PC-9 (cell line): Measurements from ENCODE around the gene IMPDH2. TPM values are rescaled to one million over a fixed set of nuclear protein-coding genes. Genes with fewer than 3 reads are reported as not detected.

ENCODE experiments used
- BruUV-seq: library from RNA; stranded (reverse); fragments of 400-500 nt; replicated peaks from 2 replicates; lab custom pipeline; 2021; lab: Mats Ljungman, UMichigan
- CTCF ChIA-PET: fragments of 300-600 bp; sonication (Branson Sonifier 250); formaldehyde crosslinking; loops from one replicate; lab custom pipeline; 2022; ENCODE audit warnings: antibody characterized with exemption; lab: Charles Lee
- POLR2A ChIA-PET: fragments of 300-600 bp; sonication (Branson Sonifier 250); formaldehyde crosslinking; loops from one replicate; lab custom pipeline; 2022; ENCODE audit warnings: antibody characterized with exemption; ENCODE audit not compliant: unreplicated experiment; lab: Charles Lee
- DNase-seq, 2 experiments: peaks; one replicate each; pipeline versions ENCODE4 v3.0.0 to v3.0.0-alpha.2; 2015 to 2022; ENCODE audit warnings: mixed read lengths in 1 of 2
- H2AFZ ChIP-seq: fragments of 200-600 bp; sonication (generic); 2 replicates; pipeline ENCODE4 v1.8.1; 2017; ENCODE audit warnings: antibody characterized with exemption
- H3F3A ChIP-seq: fragments of 200-600 bp; sonication (generic); 2 replicates; pipeline ENCODE4 v1.8.1; 2017; ENCODE audit warnings: antibody characterized with exemption, mild to moderate bottlenecking, low read depth; ENCODE audit not compliant: insufficient read depth
- H3K27ac ChIP-seq: fragments of 200-600 bp; sonication (generic); 2 replicates; pipeline ENCODE4 v1.6.1; 2016; ENCODE audit warnings: mixed run types
- H3K27me3 ChIP-seq: fragments of 200-600 bp; sonication (generic); 2 replicates; pipeline ENCODE4 v1.6.1; 2016; ENCODE audit warnings: low read depth, mixed run types; ENCODE audit not compliant: insufficient read depth
- H3K36me3 ChIP-seq: fragments of 200-600 bp; sonication (generic); 2 replicates; pipeline ENCODE4 v1.6.1; 2016; ENCODE audit warnings: low read depth, mixed run types
- H3K4me1 ChIP-seq: fragments of 200-600 bp; sonication (generic); replicated peaks from 2 replicates; pipeline ENCODE4 v1.6.1; 2016; ENCODE audit warnings: mixed run types; ENCODE audit not compliant: insufficient read depth
- H3K4me2 ChIP-seq: fragments of 200-600 bp; sonication (generic); 2 replicates; pipeline ENCODE4 v1.6.1; 2017; ENCODE audit warnings: mixed run types
- H3K4me3 ChIP-seq: fragments of 200-600 bp; sonication (generic); 2 replicates; pipeline ENCODE4 v1.6.1; 2016; ENCODE audit warnings: mixed run types
- H3K79me2 ChIP-seq: fragments of 200-600 bp; sonication (generic); 2 replicates; pipeline ENCODE4 v1.6.1; 2017; ENCODE audit warnings: low read depth, mixed run types
- H3K9me2 ChIP-seq: fragments of 200-600 bp; sonication (generic); 2 replicates; pipeline ENCODE4 v1.8.1; 2017; ENCODE audit warnings: mild to moderate bottlenecking; ENCODE audit not compliant: insufficient read depth
- H3K9me3 ChIP-seq: fragments of 200-600 bp; sonication (generic); 2 replicates; pipeline ENCODE4 v1.8.1; 2016; ENCODE audit warnings: low read depth; ENCODE audit not compliant: insufficient read depth
- H4K20me1 ChIP-seq: fragments of 200-600 bp; sonication (generic); 2 replicates; pipeline ENCODE4 v1.8.1; 2017; ENCODE audit not compliant: insufficient read depth
- EZH2 ChIP-seq: fragments of 200-600 bp; sonication (generic); IDR thresholded peaks from 2 replicates; pipeline ENCODE4 v1.8.0; 2017; ENCODE audit warnings: antibody characterized with exemption, low read depth
- intact Hi-C: fragments of 100-400 bp; cut with micrococcal nuclease; formaldehyde crosslinking; loops from one replicate; pipeline ENCODE4 v1.10.0; 2022; ENCODE audit not compliant: unreplicated experiment
- total RNA-seq: library from RNA; stranded (reverse); gene quantifications from 2 replicates; pipeline ENCODE4 v1.2.3, GENCODE V29; 2021
- TF ChIP-seq, protein P1 (sequence below): fragments of 200-600 bp; sonication (generic); conservative IDR thresholded peaks from 2 replicates; pipeline ENCODE4 v1.6.1; 2017; ENCODE audit warnings: mixed run types, antibody characterized with exemption, mild to moderate bottlenecking, moderate library complexity

Gene IMPDH2
- total RNA-seq, 1 experiment from 2014 or later = 190 TPM

- peaks cover 26% of the 10 kb centered on the region for H4K20me1 ChIP-seq
- H3K9me2 ChIP-seq = no peaks in the 10 kb centered on the region
- peak within 1 kb of the TSS; percentile 87 for H3K27ac ChIP-seq
- H3K4me3 ChIP-seq = peak within 1 kb of the TSS; percentile 81
- no peaks in the 10 kb centered on the region for H3K27me3 ChIP-seq
- H3K9me3 ChIP-seq = no peaks in the 10 kb centered on the region
- peaks cover 5% of the 10 kb centered on the region; the same call in 1 of the 2 replicates for H3F3A ChIP-seq
- ChIA-PET POLR2A (interaction anchor here (0.5 to 1.6 kb wide), 13 partner anchors 9 to 561 kb away, joined by 3 to 22 read pairs (median 6); partner anchors contain the start of genes ATRIP, IMPDH2, IP6K2 and NDUFAF3), CTCF (interaction anchor here (0.5 to 1.4 kb wide), 4 partner anchors 19 to 265 kb away, joined by 3 to 17 read pairs (median 5); partner anchors contain the start of genes P4HTM and QRICH1)
- peak within 1 kb of the TSS; percentile 84 for H3K4me2 ChIP-seq
- peak; percentile 90 to 97 for DNase-seq
- peak within 1 kb of the TSS; percentile 79 for H2AFZ ChIP-seq
- no TSS peak for BruUV-seq
- TF ChIP-seq, protein P1, sequence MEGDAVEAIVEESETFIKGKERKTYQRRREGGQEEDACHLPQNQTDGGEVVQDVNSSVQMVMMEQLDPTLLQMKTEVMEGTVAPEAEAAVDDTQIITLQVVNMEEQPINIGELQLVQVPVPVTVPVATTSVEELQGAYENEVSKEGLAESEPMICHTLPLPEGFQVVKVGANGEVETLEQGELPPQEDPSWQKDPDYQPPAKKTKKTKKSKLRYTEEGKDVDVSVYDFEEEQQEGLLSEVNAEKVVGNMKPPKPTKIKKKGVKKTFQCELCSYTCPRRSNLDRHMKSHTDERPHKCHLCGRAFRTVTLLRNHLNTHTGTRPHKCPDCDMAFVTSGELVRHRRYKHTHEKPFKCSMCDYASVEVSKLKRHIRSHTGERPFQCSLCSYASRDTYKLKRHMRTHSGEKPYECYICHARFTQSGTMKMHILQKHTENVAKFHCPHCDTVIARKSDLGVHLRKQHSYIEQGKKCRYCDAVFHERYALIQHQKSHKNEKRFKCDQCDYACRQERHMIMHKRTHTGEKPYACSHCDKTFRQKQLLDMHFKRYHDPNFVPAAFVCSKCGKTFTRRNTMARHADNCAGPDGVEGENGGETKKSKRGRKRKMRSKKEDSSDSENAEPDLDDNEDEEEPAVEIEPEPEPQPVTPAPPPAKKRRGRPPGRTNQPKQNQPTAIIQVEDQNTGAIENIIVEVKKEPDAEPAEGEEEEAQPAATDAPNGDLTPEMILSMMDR = peak; percentile 60
- no peak for TF ChIP-seq EZH2
- H3K4me1 ChIP-seq = peaks cover 9% of the 10 kb centered on the region; the same call in 1 of the 2 replicates
- no peaks in the 10 kb centered on the region for H3K36me3 ChIP-seq
- intact Hi-C loops = loop anchor here (1.0 to 10.0 kb wide), 2 partner anchors 87 to 562 kb away; partner anchors contain the start of genes ATRIP, CCDC51, QRICH1 and TMA7
- peaks cover 27% of the 10 kb centered on the region for H3K79me2 ChIP-seq
Measured at GRCh38 chr3:49007068-49007770, 22.0 kb downstream of the IMPDH2 start, which contains the start of gene WDR6. TSS of gene WDR6 (plus strand) at chr3:49007391. CDS start at chr3:49007432, 41 bp downstream.

- H3K79me2 ChIP-seq = peaks cover 27% of the 10 kb centered on the region
- no peaks in the 10 kb centered on the region for H3K27me3 ChIP-seq
- H3K27ac ChIP-seq = peak overlapping the region; percentile 24
- H2AFZ ChIP-seq = peak overlapping the region; percentile 79
- no peaks in the 10 kb centered on the region for H3K36me3 ChIP-seq
- ChIA-PET POLR2A (interaction anchor here (0.6 to 1.6 kb wide), 10 partner anchors 11 to 560 kb away, joined by 3 to 22 read pairs (median 8); partner anchors contain the start of genes ATRIP, IMPDH2, IP6K2 and NDUFAF3), CTCF (interaction anchor here (0.5 to 1.4 kb wide), 3 partner anchors 18 to 264 kb away, joined by 3 to 17 read pairs (median 6); partner anchors contain the start of gene P4HTM)
- no peak for TF ChIP-seq EZH2
- TF ChIP-seq, protein P1 = no peak
- peak overlapping the region; percentile 84 for H3K4me2 ChIP-seq
- DNase-seq = no peak
- intact Hi-C loops = loop anchor here (1.0 to 10.0 kb wide), 2 partner anchors 88 to 562 kb away; partner anchors contain the start of genes ATRIP, CCDC51, QRICH1 and TMA7
- TSS peak; percentile 79 for BruUV-seq
- no peaks in the 10 kb centered on the region for H3K9me3 ChIP-seq
- H4K20me1 ChIP-seq = peaks cover 26% of the 10 kb centered on the region
- H3F3A ChIP-seq = peaks cover 5% of the 10 kb centered on the region; the same call in 1 of the 2 replicates
- H3K9me2 ChIP-seq = no peaks in the 10 kb centered on the region
- peaks cover 9% of the 10 kb centered on the region; the same call in 1 of the 2 replicates for H3K4me1 ChIP-seq
- H3K4me3 ChIP-seq = peak overlapping the region; percentile 81
Measured at GRCh38 chr3:49006408-49007067, 22.7 kb downstream of the IMPDH2 start.

DNA sequence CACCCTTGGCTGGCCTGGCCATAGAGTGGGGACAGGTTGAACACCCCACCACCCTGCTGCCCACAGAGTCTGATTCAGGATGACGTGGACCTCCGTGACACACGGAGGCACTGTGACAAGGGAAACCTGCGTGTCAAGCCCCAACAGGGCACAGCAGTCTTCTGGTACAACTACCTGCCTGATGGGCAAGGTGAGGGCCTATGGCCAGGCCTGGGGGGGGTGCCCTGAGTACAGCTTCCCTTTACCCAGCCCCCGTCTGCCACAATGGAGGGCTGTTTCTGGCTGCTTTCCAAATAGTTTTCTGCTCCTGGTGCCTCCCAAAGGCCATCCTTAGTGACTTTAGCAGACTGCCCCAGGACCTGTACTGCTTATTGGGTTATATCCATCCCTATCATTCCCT lies 23.2 kb downstream of the IMPDH2 start:
- Histone ChIP-seq H3K4me2 (peak overlapping the region; percentile 84), H3K9me3 (no peaks in the 10 kb centered on the region), H3K27ac (no peak overlapping the region), H3K4me3 (peak overlapping the region; percentile 81; the same call in 1 of the 2 replicates), H4K20me1 (peaks cover 20% of the 10 kb centered on the region), H3K79me2 (peaks cover 27% of the 10 kb centered on the region), H3K27me3 (no peaks in the 10 kb centered on the region), H3K9me2 (no peaks in the 10 kb centered on the region), H2AFZ (no peak overlapping the region), H3K4me1 (peaks cover 9% of the 10 kb centered on the region; the same call in 1 of the 2 replicates), H3K36me3 (no peaks in the 10 kb centered on the region), H3F3A (peaks cover 5% of the 10 kb centered on the region; the same call in 1 of the 2 replicates)
- intact Hi-C loops = loop anchor here (10.0 kb wide), 1 partner anchor 561 kb away; the partner anchor contains the start of genes ATRIP, CCDC51 and TMA7
- POLR2A ChIA-PET = no interaction called here
- BruUV-seq = no TSS peak
- TF ChIP-seq, protein P1 = no peak
- no peak for TF ChIP-seq EZH2
- DNase-seq = no peak
- CTCF ChIA-PET = no interaction called here
